Spinal cord (tissue), 10 donors: ENCODE data around the gene ECHDC3. TPM values are rescaled to one million over a fixed set of nuclear protein-coding genes. Genes with fewer than 3 reads are reported as not detected.
A peak's percentile ranks its signal among the peaks of the same experiment; 100 is the strongest.

Source experiments
- DNase-seq, 6 donors: peaks; one replicate each; pipeline versions ENCODE4 v3.0.0 to v3.0.0-alpha.2; 2013 to 2015; ENCODE audit warnings: low spot score in 6 of 6, low read depth in 4 of 6
- H3K27ac ChIP-seq: one replicate; pipeline ENCODE4 v1.5.1; 2013; ENCODE audit warnings: low read depth, low read length, control low read depth
- H3K27me3 ChIP-seq: one replicate; pipeline ENCODE4 v1.6.1; 2013; ENCODE audit warnings: low read length; ENCODE audit not compliant: control insufficient read depth, insufficient read depth
- H3K36me3 ChIP-seq: one replicate; pipeline ENCODE4 v1.6.1; 2013; ENCODE audit warnings: low read length; ENCODE audit not compliant: control insufficient read depth, insufficient read depth
- H3K4me1 ChIP-seq: one replicate; pipeline ENCODE4 v1.6.1; 2013; ENCODE audit warnings: low read length; ENCODE audit not compliant: control insufficient read depth, insufficient read depth
- H3K4me3 ChIP-seq: one replicate; pipeline ENCODE4 v1.5.1; 2013; ENCODE audit warnings: low read depth, low read length, control low read depth
- H3K9me3 ChIP-seq: one replicate; pipeline ENCODE4 v1.6.1; 2013; ENCODE audit warnings: low read length; ENCODE audit not compliant: control insufficient read depth, insufficient read depth
- WGBS: methylation state at CpG from one replicate; pipeline ENCODE4 v1.1.5; 2013; ENCODE audit warnings: missing lambda C conversion rate; ENCODE audit not compliant: insufficient coverage; 5-methylcytosine and 5-hydroxymethylcytosine counted together
- polyA plus RNA-seq, 2 donors: library from polyadenylated mRNA; unstranded; fragments of 120-200 nt; gene quantifications; one replicate each; pipeline ENCODE4 v1.2.1, GENCODE V29; 2013; ENCODE audit not compliant: insufficient read length in 2 of 2
- total RNA-seq, 2 donors: library from RNA; depleted of rRNA in 1 of 2; stranded (reverse); fragments of 120-200 nt in 1 of 2; fragments of >200 nt in 1 of 2; gene quantifications; one replicate each; pipeline versions ENCODE4 v1.2.3 to v1.2.4, GENCODE V29; 2013 to 2014
- donor health status: healthy.

The ECHDC3 gene
- total and polyA plus RNA-seq, 4 donors = 1.9 to 5.9 (median 2.8) TPM

- peaks cover 10% of the 10 kb centered on the region for H3K4me1 ChIP-seq
- no peak overlapping the region for H3K4me3 ChIP-seq
- H3K27ac ChIP-seq = peak overlapping the region; percentile 25
- no peaks in the 10 kb centered on the region for H3K27me3 ChIP-seq
- 46% methylated on average over 2 of the region's 3 CpGs for WGBS
- H3K36me3 ChIP-seq = peaks cover 2% of the 10 kb centered on the region
- no peaks in the 10 kb centered on the region for H3K9me3 ChIP-seq
- DNase-seq = peak in 2 of 6 donors; percentile 49 to 52
Observed at GRCh38 chr10:11757454-11757820, 15.3 kb downstream of the ECHDC3 start.

- Histone ChIP-seq H3K4me3 (no peak overlapping the region), H3K9me3 (no peaks in the 10 kb centered on the region), H3K4me1 (peaks cover 10% of the 10 kb centered on the region), H3K27ac (peak overlapping the region; percentile 25), H3K36me3 (peaks cover 3% of the 10 kb centered on the region), H3K27me3 (no peaks in the 10 kb centered on the region)
- DNase-seq = peak; percentile 58 to 94 (median 69)
- 22% methylated on average over 10 of the region's 11 CpGs for WGBS
Observed at GRCh38 chr10:11757821-11758463, 15.8 kb downstream of the ECHDC3 start.

GRCh38 chr10:11758527-11759236, 16.5 kb downstream of the ECHDC3 start:
- no peak overlapping the region for H3K4me3 ChIP-seq
- no peak for DNase-seq
- peaks cover 10% of the 10 kb centered on the region for H3K4me1 ChIP-seq
- peaks cover 9% of the 10 kb centered on the region for H3K36me3 ChIP-seq
- no peak overlapping the region for H3K27ac ChIP-seq
- H3K27me3 ChIP-seq = no peaks in the 10 kb centered on the region
- 79% methylated on average over 13 of the region's 13 CpGs for WGBS
- no peaks in the 10 kb centered on the region for H3K9me3 ChIP-seq

GRCh38 chr10:11759347-11759746, 17.2 kb downstream of the ECHDC3 start:
- Histone ChIP-seq H3K4me1 (peaks cover 10% of the 10 kb centered on the region), H3K9me3 (no peaks in the 10 kb centered on the region), H3K36me3 (peaks cover 9% of the 10 kb centered on the region), H3K27me3 (no peaks in the 10 kb centered on the region), H3K27ac (no peak overlapping the region), H3K4me3 (no peak overlapping the region)
- WGBS = 100% methylated on average over 2 of the region's 8 CpGs
- DNase-seq = no peak

GRCh38 chr10:11760151-11760550, 18.0 kb downstream of the ECHDC3 start:
- peaks cover 7% of the 10 kb centered on the region for H3K4me1 ChIP-seq
- DNase-seq = no peak
- no peaks in the 10 kb centered on the region for H3K27me3 ChIP-seq
- H3K27ac ChIP-seq = no peak overlapping the region
- no peak overlapping the region for H3K4me3 ChIP-seq
- no peaks in the 10 kb centered on the region for H3K9me3 ChIP-seq
- WGBS = 86% methylated on average over 8 of the region's 8 CpGs
- peaks cover 9% of the 10 kb centered on the region for H3K36me3 ChIP-seq

GRCh38 chr10:11760861-11761260, 18.7 kb downstream of the ECHDC3 start:
- H3K36me3 ChIP-seq = peaks cover 11% of the 10 kb centered on the region
- WGBS = 76% methylated on average over 3 of the region's 7 CpGs

GRCh38 chr10:11761431-11761830, 19.2 kb downstream of the ECHDC3 start:
- 71% methylated on average over 6 of the region's 6 CpGs for WGBS
- H3K27ac ChIP-seq = no peak overlapping the region
- no peak for DNase-seq
- H3K27me3 ChIP-seq = no peaks in the 10 kb centered on the region
- peaks cover 7% of the 10 kb centered on the region for H3K4me1 ChIP-seq
- H3K9me3 ChIP-seq = no peaks in the 10 kb centered on the region
- no peak overlapping the region for H3K4me3 ChIP-seq
- H3K36me3 ChIP-seq = peaks cover 11% of the 10 kb centered on the region

More at GRCh38 chr10:11760861-11761260, 18.7 kb downstream of the ECHDC3 start:
- Histone ChIP-seq H3K9me3 (no peaks in the 10 kb centered on the region), H3K27ac (no peak overlapping the region), H3K4me3 (no peak overlapping the region), H3K4me1 (peaks cover 7% of the 10 kb centered on the region), H3K27me3 (no peaks in the 10 kb centered on the region)
- no peak for DNase-seq

- Histone ChIP-seq H3K27ac (no peak overlapping the region), H3K4me3 (no peak overlapping the region), H3K4me1 (peaks cover 4% of the 10 kb centered on the region), H3K27me3 (no peaks in the 10 kb centered on the region), H3K9me3 (no peaks in the 10 kb centered on the region), H3K36me3 (peaks cover 11% of the 10 kb centered on the region)
- WGBS = 91% methylated on average over 29 of the region's 32 CpGs
- no peak for DNase-seq
Observed at GRCh38 chr10:11762706-11763500, 20.7 kb downstream of the ECHDC3 start.

- Histone ChIP-seq H3K27me3 (no peaks in the 10 kb centered on the region), H3K4me1 (no peaks in the 10 kb centered on the region), H3K27ac (no peak overlapping the region), H3K9me3 (no peaks in the 10 kb centered on the region), H3K36me3 (peaks cover 11% of the 10 kb centered on the region), H3K4me3 (no peak overlapping the region)
- 77% methylated on average over 7 of the region's 8 CpGs for WGBS
- DNase-seq = no peak
Observed at GRCh38 chr10:11763501-11763861, 21.3 kb downstream of the ECHDC3 start.
